ENCODE data around the gene UGT1A8.
"Not testable (repeated sequence)": the region's sequence is repeated elsewhere in the genome, so short reads cannot be mapped to it uniquely, and the experiment has no call there.

Gene UGT1A8

GRCh38 chr2:233643128-233643527 lies 25.7 kb downstream of the UGT1A8 start:
- DNase-seq, result no peak

DNA sequence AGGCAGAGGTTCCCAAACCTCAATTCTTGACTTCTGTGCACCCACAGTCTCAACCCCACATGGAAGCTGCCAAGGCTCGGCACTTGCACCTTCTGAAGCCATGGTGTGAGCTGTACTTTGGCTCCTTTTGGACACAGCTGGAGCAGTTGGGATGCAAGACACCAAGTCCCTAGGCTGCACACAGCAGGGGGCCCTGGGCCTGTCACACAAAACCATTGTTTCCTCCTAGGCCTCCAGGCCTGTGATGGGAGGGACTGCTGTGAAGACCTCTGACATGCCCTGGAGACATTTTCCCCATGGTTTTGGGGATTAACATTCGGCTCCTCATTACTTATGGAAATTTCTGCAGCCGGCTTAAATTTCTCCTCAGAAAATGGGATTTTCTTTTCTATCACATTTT lies 28.6 kb downstream of the UGT1A8 start:
- not testable (repeated sequence) for DNase-seq

- DNase-seq, result no peak
These were observed 33.5 kb downstream of the UGT1A8 start for GRCh38 chr2:233650981-233651380.

- no peak for DNase-seq
These were observed 34.0 kb downstream of the UGT1A8 start for GRCh38 chr2:233651430-233651829.

DNA sequence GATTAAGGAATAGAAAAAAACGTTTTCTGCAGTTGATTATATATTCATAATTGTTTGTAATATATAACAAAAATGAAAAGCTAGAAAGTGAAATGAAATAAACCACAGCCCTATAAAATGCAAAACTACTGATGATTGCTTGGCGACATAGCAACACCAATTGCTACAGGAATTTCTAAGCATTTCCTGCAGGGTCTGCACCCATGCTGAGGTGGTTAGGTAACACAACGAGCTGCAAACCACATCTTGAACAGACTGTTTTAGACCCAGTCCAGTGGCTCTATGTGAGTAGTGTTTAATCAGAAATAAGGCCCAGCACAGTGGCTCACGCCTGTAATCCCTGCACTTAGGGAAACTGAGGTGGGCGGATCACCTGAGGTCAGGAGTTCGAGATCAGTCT lies 37.1 kb downstream of the UGT1A8 start:
- no peak for DNase-seq

DNA sequence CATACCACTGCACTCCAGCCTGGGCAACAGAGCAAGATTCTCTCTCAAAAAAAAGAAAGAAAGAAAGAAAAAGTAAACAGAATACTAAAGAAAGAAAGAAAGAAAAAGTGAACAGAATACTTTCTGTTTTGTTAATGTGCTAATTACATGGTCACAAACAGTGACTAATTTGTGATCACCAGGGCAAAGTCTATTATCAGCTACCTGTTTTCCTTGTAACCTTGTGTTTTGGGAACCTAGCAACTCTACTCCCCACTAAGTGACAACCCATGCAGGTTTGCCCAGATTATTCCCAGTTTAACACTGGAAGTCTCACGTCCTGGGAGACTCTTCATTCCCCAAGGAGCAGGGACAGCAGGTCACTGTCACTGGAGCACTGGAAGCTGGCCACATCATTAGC lies 37.6 kb downstream of the UGT1A8 start:
- no peak for DNase-seq

- not testable (repeated sequence) for DNase-seq
These were observed 38.5 kb downstream of the UGT1A8 start for GRCh38 chr2:233655943-233656342.

DNA sequence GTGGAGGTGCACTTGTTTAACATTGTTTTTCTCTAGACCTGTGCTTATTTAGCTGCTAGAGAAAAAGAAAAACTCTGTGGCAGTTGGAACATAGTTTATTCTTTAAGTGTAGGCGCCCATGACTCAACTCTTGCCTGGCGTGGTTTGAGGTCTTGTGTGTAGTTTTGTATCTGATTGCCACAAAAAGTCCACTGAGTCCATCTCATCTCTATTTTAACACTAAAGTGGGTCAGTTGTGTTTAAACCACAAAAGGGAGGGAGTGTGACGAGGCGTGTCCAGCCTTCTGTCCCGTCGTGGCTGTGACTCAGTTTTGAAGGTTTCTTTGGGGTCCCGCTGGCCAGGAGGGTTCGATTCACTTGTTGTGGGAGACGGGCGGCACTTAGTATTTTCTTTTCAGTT lies 39.0 kb downstream of the UGT1A8 start:
- DNase-seq, result no peak

GRCh38 chr2:233658610-233659009 lies 41.2 kb downstream of the UGT1A8 start:
- no peak for DNase-seq

- DNase-seq, result no peak
These were observed 46.5 kb downstream of the UGT1A8 start for GRCh38 chr2:233663911-233664310.

DNA sequence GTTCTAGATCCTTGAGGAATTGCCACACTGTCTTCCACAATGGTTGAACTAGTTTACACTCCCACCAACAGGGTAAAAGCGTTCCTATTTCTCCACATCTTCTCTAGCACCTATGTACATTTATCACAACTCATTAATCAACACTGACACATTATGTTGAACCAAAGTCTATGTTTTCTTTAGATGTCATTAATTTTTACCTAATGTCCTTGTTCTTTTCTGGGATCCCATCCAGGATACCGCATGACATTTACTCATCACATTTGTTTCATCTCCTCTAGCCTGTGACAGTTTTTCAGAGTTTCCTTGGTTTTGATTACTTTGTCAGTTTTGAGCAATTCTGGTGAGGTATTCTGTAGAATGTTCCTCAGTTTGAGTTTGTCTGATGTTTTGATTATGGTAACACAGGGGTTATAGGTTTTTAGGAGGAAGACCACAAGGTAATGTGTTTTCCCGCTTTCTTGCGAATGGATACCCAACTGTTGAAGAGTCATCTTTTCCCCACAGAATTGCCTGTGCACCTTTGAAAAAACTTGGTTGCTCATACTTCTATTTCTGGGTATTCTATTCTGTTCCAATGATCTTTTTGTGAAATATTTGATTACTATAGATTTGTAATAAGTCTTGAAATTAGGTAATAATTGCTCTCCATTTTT lies 51.3 kb downstream of the UGT1A8 start:
- DNase-seq, result no peak

- DNase-seq, result no peak
These were observed 54.1 kb downstream of the UGT1A8 start, which contains the start of gene UGT1A9 for GRCh38 chr2:233671290-233672161. Gene UGT1A9 (plus strand): TSS chr2:233671898. CDS start chr2:233671935, 37 bp downstream.

DNA sequence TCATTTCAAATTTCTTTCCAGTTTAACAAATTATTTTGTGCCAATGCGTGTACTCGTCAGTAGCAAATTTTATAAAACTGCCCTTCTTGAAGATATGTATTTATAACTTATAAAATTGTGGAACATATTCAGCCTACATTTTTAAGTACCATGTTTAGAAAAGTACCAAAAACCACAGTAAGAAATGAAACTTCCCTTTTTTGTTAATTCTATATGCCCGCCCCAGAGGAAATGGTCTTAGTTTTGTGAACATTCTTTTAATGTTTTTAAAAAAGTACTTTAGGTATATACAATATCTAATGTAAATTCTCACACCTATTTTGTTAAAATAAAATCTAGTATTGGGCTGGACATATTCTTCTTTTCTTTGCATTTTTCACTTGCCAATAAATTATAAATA lies 55.5 kb downstream of the UGT1A8 start:
- DNase-seq, result no peak

DNA sequence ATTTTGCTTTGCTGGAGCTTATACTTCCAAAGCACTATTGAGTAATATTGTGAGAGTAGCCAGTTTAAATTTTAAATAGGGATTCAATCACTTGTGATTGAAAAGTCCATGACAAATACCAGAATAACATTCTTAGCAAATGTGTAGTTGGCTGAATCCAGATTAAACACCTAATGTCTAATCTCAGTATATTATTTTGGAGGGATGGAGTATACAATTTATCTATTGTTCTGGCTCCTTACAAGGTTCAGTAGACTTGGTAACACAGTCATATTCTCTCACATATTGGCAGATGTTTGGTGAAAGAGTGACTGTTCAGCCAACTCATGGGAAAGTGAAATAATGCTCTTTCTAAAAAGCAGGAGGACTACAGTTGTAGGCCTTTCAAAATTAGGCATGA lies 56.5 kb downstream of the UGT1A8 start:
- DNase-seq, result no peak

- no peak for DNase-seq
These were observed 56.9 kb downstream of the UGT1A8 start for GRCh38 chr2:233674314-233674713.

GRCh38 chr2:233674995-233675394 lies 57.6 kb downstream of the UGT1A8 start:
- no peak for DNase-seq

DNA sequence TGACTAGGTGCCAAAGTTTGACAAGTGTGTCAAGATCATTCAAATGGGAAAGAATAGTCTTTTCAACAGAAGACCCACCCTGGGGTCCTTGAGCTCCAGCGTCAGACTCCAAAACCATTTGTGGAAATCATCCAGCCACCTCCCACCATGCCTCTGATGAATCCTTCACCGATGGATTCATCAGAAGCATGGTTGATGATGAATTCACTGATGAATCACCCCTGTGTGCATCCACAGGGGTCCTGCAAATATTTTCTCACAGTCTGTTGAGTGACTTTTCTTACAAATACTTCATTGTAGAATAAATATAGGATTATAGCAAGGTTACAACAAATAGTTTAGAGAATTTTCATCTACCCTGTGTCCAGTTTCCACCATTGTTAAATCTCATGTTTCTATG lies 58.6 kb downstream of the UGT1A8 start:
- DNase-seq, result no peak

- no peak for DNase-seq
These were observed 61.8 kb downstream of the UGT1A8 start for GRCh38 chr2:233679196-233679595.

- DNase-seq, result no peak
These were observed 63.1 kb downstream of the UGT1A8 start for GRCh38 chr2:233680361-233681045.

DNA sequence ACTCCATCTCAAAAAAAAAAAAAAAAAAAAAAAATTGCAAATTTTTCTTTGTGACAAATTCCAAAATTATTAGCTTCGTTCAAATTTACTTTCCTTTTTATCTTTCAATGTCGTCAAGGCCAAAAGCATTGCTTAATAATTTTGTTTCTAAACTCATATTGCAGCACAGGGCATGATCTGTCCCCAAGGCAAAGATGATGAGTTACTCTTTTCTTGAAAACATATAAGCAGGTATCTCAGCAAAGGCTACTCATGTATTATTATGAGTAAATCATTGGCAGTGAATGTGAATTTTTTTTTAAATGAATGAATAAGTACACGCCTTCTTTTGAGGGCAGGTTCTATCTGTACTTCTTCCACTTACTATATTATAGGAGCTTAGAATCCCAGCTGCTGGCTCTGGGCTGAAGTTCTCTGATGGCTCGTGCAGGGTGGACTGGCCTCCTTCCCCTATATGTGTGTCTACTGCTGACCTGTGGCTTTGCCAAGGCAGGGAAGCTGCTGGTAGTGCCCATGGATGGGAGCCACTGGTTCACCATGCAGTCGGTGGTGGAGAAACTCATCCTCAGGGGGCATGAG lies 64.2 kb downstream of the UGT1A8 start, which contains the start of gene UGT1A7:
Gene UGT1A7, plus strand, starts transcription at position 381 of the 579 bp plus-strand sequence. Its CDS starts 37 bp downstream, at position 418.
- DNase-seq, result no peak

DNA sequence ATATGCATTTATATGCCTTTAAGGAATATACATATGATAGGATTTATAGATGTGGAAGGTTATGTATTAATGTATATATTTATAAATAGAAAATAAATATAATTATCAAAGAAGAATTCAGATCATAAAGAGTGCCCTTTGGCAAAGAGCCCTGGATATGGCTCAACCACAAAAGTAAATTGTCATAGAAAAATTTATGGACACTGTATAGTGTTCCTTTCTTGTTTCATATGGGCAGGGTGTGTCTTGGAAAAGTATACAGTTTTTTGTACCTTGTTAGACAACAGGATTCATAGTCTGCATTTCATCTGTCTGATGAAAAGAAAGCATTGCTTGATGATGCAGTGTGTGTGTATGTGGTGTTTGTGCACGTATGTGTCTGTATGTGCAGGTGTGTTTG lies 67.2 kb downstream of the UGT1A8 start:
- DNase-seq, result no peak

DNA sequence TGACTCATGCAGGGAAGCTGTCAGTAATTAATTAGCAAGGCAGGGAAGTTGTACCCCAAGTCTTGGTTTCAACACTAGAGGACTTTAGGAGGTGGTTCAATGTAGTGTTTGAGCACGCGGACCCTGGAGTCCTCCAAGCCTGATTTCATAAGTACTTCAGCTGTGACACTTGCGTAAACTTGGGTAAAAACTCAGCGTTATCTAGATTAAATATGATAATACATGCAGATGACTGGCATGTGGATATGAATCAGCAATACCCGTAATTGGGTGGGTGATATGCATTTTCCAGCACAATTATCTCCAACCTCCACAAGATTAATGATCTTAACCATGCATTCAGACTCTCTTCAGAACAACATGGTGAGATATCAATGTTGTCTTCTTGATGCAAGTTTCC lies 69.5 kb downstream of the UGT1A8 start:
- no peak for DNase-seq

DNA sequence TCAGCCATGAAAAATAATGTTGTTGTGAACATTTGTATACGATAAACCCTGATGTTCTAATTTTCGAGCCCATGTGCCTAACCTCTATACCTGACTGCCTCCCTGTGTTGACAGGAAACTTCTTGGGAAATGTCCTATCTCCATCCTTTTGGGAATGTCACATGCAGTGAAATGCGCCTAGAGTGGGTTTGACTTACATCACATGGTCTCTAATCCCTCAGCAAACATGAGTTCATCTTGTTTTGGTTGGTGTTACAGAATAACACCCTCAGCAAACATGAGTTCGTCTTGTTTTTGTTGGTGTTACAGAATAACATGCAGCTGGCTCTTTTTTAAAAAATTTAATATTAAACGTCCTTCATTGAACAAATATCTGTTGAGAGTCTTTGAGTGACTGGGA lies 70.9 kb downstream of the UGT1A8 start:
- no peak for DNase-seq

Measured in activated gamma-delta T cell (primary cell).